ENCODE results near the gene EPDR1. TPM values are rescaled to one million over a fixed set of nuclear protein-coding genes. Genes with fewer than 3 reads are reported as not detected.

EPDR1 gene
- total RNA-seq, 1 experiment from 2014 or later = 22.7 TPM

GRCh38 chr7:37945336-37945735 lies 24.9 kb downstream of the EPDR1 start:
- Histone ChIP-seq H3F3A (ENCODE audit: low read length, unreplicated experiment) (no peaks in the 10 kb centered on the region), H3K27me3 (ENCODE audit: low read length) (no peaks in the 10 kb centered on the region), H3K27ac (ENCODE audit: low read length) (no peak overlapping the region), H3K4me2 (ENCODE audit: low read length) (no peak overlapping the region), H3K9me2 (replicated peaks; ENCODE audit: low read length) (no peaks in the 10 kb centered on the region), H3K4me1 (ENCODE audit: insufficient read depth, low read length) (0 out of 2 replicates have a peak, but pooled peaks cover 6% of the 10 kb centered on the region), H3K9me3 (ENCODE audit: low read length) (no peaks in the 10 kb centered on the region), H3K9ac (ENCODE audit: low read length) (no peak overlapping the region), H3K4me3 (ENCODE audit: low read length) (no peak overlapping the region), H4K20me1 (ENCODE audit: low read length) (no peaks in the 10 kb centered on the region), H3K79me2 (ENCODE audit: low read length) (peaks cover 8% of the 10 kb centered on the region; the same call in 1 of the 2 replicates), H2AFZ (ENCODE audit: low read length) (no peak overlapping the region), H3K36me3 (ENCODE audit: low read depth, low read length) (no peaks in the 10 kb centered on the region)
- ChIA-PET CTCF (no interaction called here), POLR2A (ENCODE audit: unreplicated experiment) (no interaction called here)
- ATAC-seq = no peak
- intact Hi-C loops (cut with micrococcal nuclease) = no loop called here
- no peak for DNase-seq
- TF ChIP-seq EZH2 (IDR thresholded peaks at IDR 0.05; ENCODE audit: low read length, unreplicated experiment) (no peak), EZH2phosphoT487 (IDR thresholded peaks at IDR 0.05; ENCODE audit: borderline replicate concordance, low read length) (no peak), CTCF (conservative IDR thresholded peaks at IDR 0.05; ENCODE audit: low read depth, low read length) (no peak)
- no TSS peak for BruUV-seq (replicated peaks)

GRCh38 chr7:37947138-37947940 lies 26.9 kb downstream of the EPDR1 start:
- no TSS peak for BruUV-seq (replicated peaks)
- Histone ChIP-seq H3K27me3 (ENCODE audit: low read length) (no peaks in the 10 kb centered on the region), H3K79me2 (ENCODE audit: low read length) (peaks cover 8% of the 10 kb centered on the region; the same call in 1 of the 2 replicates), H3K4me2 (ENCODE audit: low read length) (no peak overlapping the region), H3K36me3 (ENCODE audit: low read depth, low read length) (no peaks in the 10 kb centered on the region), H3K9me2 (replicated peaks; ENCODE audit: low read length) (no peaks in the 10 kb centered on the region), H3F3A (ENCODE audit: low read length, unreplicated experiment) (no peaks in the 10 kb centered on the region), H3K9me3 (ENCODE audit: low read length) (no peaks in the 10 kb centered on the region), H3K4me1 (ENCODE audit: insufficient read depth, low read length) (0 out of 2 replicates have a peak, but pooled peaks cover 6% of the 10 kb centered on the region), H4K20me1 (ENCODE audit: low read length) (no peaks in the 10 kb centered on the region), H3K27ac (ENCODE audit: low read length) (no peak overlapping the region), H3K4me3 (ENCODE audit: low read length) (no peak overlapping the region), H2AFZ (ENCODE audit: low read length) (no peak overlapping the region), H3K9ac (ENCODE audit: low read length) (no peak overlapping the region)
- CTCF ChIA-PET = no interaction called here
- intact Hi-C loops (cut with micrococcal nuclease) = no loop called here
- POLR2A ChIA-PET (ENCODE audit: unreplicated experiment) = no interaction called here
- ATAC-seq (no peak), DNase-seq (no peak)
- TF ChIP-seq EZH2phosphoT487 (IDR thresholded peaks at IDR 0.05; ENCODE audit: borderline replicate concordance, low read length) = no peak
- no peak for TF ChIP-seq EZH2 (IDR thresholded peaks at IDR 0.05; ENCODE audit: low read length, unreplicated experiment)
- no peak for TF ChIP-seq CTCF (conservative IDR thresholded peaks at IDR 0.05; ENCODE audit: low read depth, low read length)

- no peak overlapping the region for H2AFZ ChIP-seq (ENCODE audit: low read length)
- POLR2A ChIA-PET (ENCODE audit: unreplicated experiment) = no interaction called here
- H3K4me2 ChIP-seq (ENCODE audit: low read length) = no peak overlapping the region
- H3K79me2 ChIP-seq (ENCODE audit: low read length) = peaks cover 8% of the 10 kb centered on the region; the same call in 1 of the 2 replicates
- no peak overlapping the region for H3K4me3 ChIP-seq (ENCODE audit: low read length)
- no peak overlapping the region for H3K27ac ChIP-seq (ENCODE audit: low read length)
- H3K9ac ChIP-seq (ENCODE audit: low read length) = no peak overlapping the region
- no peaks in the 10 kb centered on the region for H3F3A ChIP-seq (ENCODE audit: low read length, unreplicated experiment)
- no TSS peak for BruUV-seq (replicated peaks)
- DNase-seq (no peak), ATAC-seq (no peak)
- 0 out of 2 replicates have a peak, but pooled peaks cover 3% of the 10 kb centered on the region for H3K4me1 ChIP-seq (ENCODE audit: insufficient read depth, low read length)
- H3K27me3 ChIP-seq (ENCODE audit: low read length) = no peaks in the 10 kb centered on the region
- intact Hi-C loops (cut with micrococcal nuclease) = no loop called here
- no peaks in the 10 kb centered on the region for H3K36me3 ChIP-seq (ENCODE audit: low read depth, low read length)
- H3K9me2 ChIP-seq (replicated peaks; ENCODE audit: low read length) = no peaks in the 10 kb centered on the region
- no peaks in the 10 kb centered on the region for H4K20me1 ChIP-seq (ENCODE audit: low read length)
- no peaks in the 10 kb centered on the region for H3K9me3 ChIP-seq (ENCODE audit: low read length)
- TF ChIP-seq EZH2 (IDR thresholded peaks at IDR 0.05; ENCODE audit: low read length, unreplicated experiment) = no peak
- no peak for TF ChIP-seq CTCF (conservative IDR thresholded peaks at IDR 0.05; ENCODE audit: low read depth, low read length)
- CTCF ChIA-PET = no interaction called here
These were observed 27.4 kb downstream of the EPDR1 start for GRCh38 chr7:37947941-37948210.

Data from PC-3 (cell line).